Renal cortex interstitium (tissue), 11 donors: ENCODE data around the gene MOBP. TPM values are rescaled to one million over a fixed set of nuclear protein-coding genes. Genes with fewer than 3 reads are reported as not detected.
A peak's percentile ranks its signal among the peaks of the same experiment; 100 is the strongest.
"Not testable (repeated sequence)": the region's sequence is repeated elsewhere in the genome, so short reads cannot be mapped to it uniquely, and the experiment has no call there.

Source experiments
- DNase-seq, 11 donors: peaks; one replicate each; pipeline ENCODE4 v3.0.0-alpha.2; 2013; ENCODE audit warnings: low read depth in 9 of 11, low spot score in 4 of 11; ENCODE audit errors: extremely low read depth in 1 of 11
- polyA plus RNA-seq, 3 donors: library from polyadenylated mRNA; unstranded; fragments of 120-200 nt; gene quantifications; one replicate each; pipeline ENCODE4 v1.2.1, GENCODE V29; 2013; ENCODE audit not compliant: insufficient read length in 3 of 3

MOBP gene
- polyA plus RNA-seq, 3 donors = 0.16 to 0.36 (median 0.17) TPM

GRCh38 chr3:39447637-39448483 is 19.6 kb upstream of the MOBP start:
- peak; percentile 75 to 90 (median 84) for DNase-seq

- DNase-seq = no peak
Measured at GRCh38 chr3:39448506-39449233, 18.8 kb upstream of the MOBP start.

- DNase-seq = no peak
Measured at GRCh38 chr3:39449796-39450195, 17.7 kb upstream of the MOBP start.

GRCh38 chr3:39453134-39453533 is 14.3 kb upstream of the MOBP start:
- DNase-seq = no peak

- DNase-seq = not testable (repeated sequence)
Measured at GRCh38 chr3:39453872-39454271, 13.6 kb upstream of the MOBP start.

- DNase-seq = no peak
Measured at GRCh38 chr3:39454591-39455217, 12.8 kb upstream of the MOBP start.

- no peak for DNase-seq
Measured at GRCh38 chr3:39456159-39456558, 11.3 kb upstream of the MOBP start.

GRCh38 chr3:39457361-39457760 is 10.1 kb upstream of the MOBP start:
- no peak for DNase-seq

- DNase-seq = not testable (repeated sequence)
Measured at GRCh38 chr3:39458579-39458978, 8.9 kb upstream of the MOBP start.

- DNase-seq = no peak
Measured at GRCh38 chr3:39460677-39461076, 6.8 kb upstream of the MOBP start.

GRCh38 chr3:39463269-39463668 is 4.2 kb upstream of the MOBP start:
- DNase-seq = no peak

GRCh38 chr3:39466988-39467387 is 492 bp upstream of the MOBP start:
- DNase-seq = no peak

- DNase-seq = no peak
Measured at GRCh38 chr3:39468108-39468436, 592 bp downstream of the MOBP start.

GRCh38 chr3:39469258-39469657 is 1.8 kb downstream of the MOBP start:
- no peak for DNase-seq

GRCh38 chr3:39469945-39470344 is 2.5 kb downstream of the MOBP start:
- no peak for DNase-seq

GRCh38 chr3:39471652-39472051 is 4.2 kb downstream of the MOBP start:
- DNase-seq = no peak

- DNase-seq = no peak
Measured at GRCh38 chr3:39473452-39474125, 6.1 kb downstream of the MOBP start.

- DNase-seq = no peak
Measured at GRCh38 chr3:39474126-39474515, 6.6 kb downstream of the MOBP start.

- no peak for DNase-seq
Measured at GRCh38 chr3:39476783-39477182, 9.3 kb downstream of the MOBP start.

GRCh38 chr3:39478226-39478625 is 10.7 kb downstream of the MOBP start:
- no peak for DNase-seq
